Smooth muscle cell (in vitro differentiated cells): Measurements from ENCODE around the gene MED10. TPM values are rescaled to one million over a fixed set of nuclear protein-coding genes. Genes with fewer than 3 reads are reported as not detected.

Experiments used
- DNase-seq: peaks from one replicate; lab custom pipeline; 2025; ENCODE audit not compliant: unreplicated experiment; lab: John Stamatoyannopoulos, UW
- H2AFZ ChIP-seq: fragments of 200-600 bp; sonication (generic); 2 replicates; pipeline ENCODE4 v1.6.0; 2016; ENCODE audit warnings: antibody characterized with exemption, low read depth, mild to moderate bottlenecking
- H3F3A ChIP-seq: fragments of 200-600 bp; sonication (generic); 2 replicates; pipeline ENCODE4 v1.6.0; 2017; ENCODE audit warnings: antibody characterized with exemption, low read depth
- H3K27ac ChIP-seq: fragments of 200-600 bp; sonication (generic); 2 replicates; pipeline ENCODE4 v1.5.1; 2016; ENCODE audit warnings: low read depth, mild to moderate bottlenecking
- H3K27me3 ChIP-seq: fragments of 200-600 bp; sonication (generic); 2 replicates; pipeline ENCODE4 v1.6.1; 2016; ENCODE audit warnings: low read depth, mild to moderate bottlenecking
- H3K36me3 ChIP-seq: fragments of 200-600 bp; sonication (generic); 2 replicates; pipeline ENCODE4 v1.5.1; 2016; ENCODE audit warnings: low read depth
- H3K4me1 ChIP-seq: fragments of 200-600 bp; sonication (generic); 2 replicates; pipeline ENCODE4 v1.5.1; 2016; ENCODE audit warnings: low read depth
- H3K4me2 ChIP-seq: fragments of 200-600 bp; sonication (generic); 2 replicates; pipeline ENCODE4 v1.6.0; 2016; ENCODE audit warnings: mild to moderate bottlenecking
- H3K4me3 ChIP-seq: fragments of 200-600 bp; sonication (generic); 2 replicates; pipeline ENCODE4 v1.5.1; 2016; ENCODE audit warnings: mild to moderate bottlenecking
- H3K79me2 ChIP-seq: fragments of 200-600 bp; sonication (generic); 2 replicates; pipeline ENCODE4 v1.6.0; 2016; ENCODE audit warnings: low read depth, mild to moderate bottlenecking
- H3K9ac ChIP-seq: fragments of 200-600 bp; sonication (generic); 2 replicates; pipeline ENCODE4 v1.6.0; 2016; ENCODE audit warnings: low read depth
- H3K9me3 ChIP-seq: fragments of 200-600 bp; sonication (generic); replicated peaks from 2 replicates; pipeline ENCODE4 v1.5.1; 2016; ENCODE audit warnings: low read depth
- H4K20me1 ChIP-seq: fragments of 200-600 bp; sonication (generic); 2 replicates; pipeline ENCODE4 v1.6.0; 2016; ENCODE audit warnings: low read depth
- WGBS: methylation state at CpG from one replicate; pipeline ENCODE4 v1.1.7; 2016; ENCODE audit warnings: low lambda C conversion rate; 5-methylcytosine and 5-hydroxymethylcytosine counted together
- polyA plus RNA-seq: library from polyadenylated mRNA; unstranded; fragments of >200 nt; fragmentation: Nextera tagmentation; extraction: Ambion mirVana; gene quantifications from 2 replicates; pipeline ENCODE4 v1.2.1, GENCODE V29; 2016
- total RNA-seq: library from RNA; depleted of rRNA; stranded (reverse); fragments of >200 nt; gene quantifications from 2 replicates; pipeline ENCODE4 v1.2.3, GENCODE V29; 2014
- TF ChIP-seq, protein P1 (sequence below): fragments of 200-600 bp; sonication (generic); IDR thresholded peaks from 2 replicates; pipeline ENCODE4 v1.5.1; 2017; ENCODE audit warnings: borderline replicate concordance, mild to moderate bottlenecking, antibody characterized with exemption; ENCODE audit not compliant: insufficient read depth, poor library complexity, severe bottlenecking

Gene MED10
- total and polyA plus RNA-seq, 2 experiments from 2014 or later = 23.0 to 96.2 TPM

DNA sequence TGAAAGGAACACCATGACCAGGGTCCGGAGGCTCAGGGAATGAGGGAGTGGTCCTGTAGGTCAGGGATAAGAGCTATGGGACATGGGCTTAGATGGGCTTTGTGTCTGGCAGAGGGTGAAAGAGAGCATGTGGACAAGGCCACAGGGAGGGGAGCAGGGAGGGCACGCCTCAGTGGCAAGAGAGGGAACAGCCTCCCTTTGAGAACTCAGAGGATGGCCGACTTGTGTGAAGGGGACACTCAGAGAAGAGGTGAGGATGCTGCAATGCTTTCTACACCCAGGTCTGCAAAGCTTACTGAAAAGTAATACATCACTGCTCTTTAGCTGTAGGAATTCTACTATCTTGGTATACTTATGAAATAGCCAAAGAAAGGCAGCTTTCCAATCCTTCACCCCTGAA, 23.5 kb downstream of the MED10 start:
- H3K27ac ChIP-seq = no peak overlapping the region
- DNase-seq = no peak
- no peak overlapping the region for H3K9ac ChIP-seq
- H3K27me3 ChIP-seq = no peaks in the 10 kb centered on the region
- no peaks in the 10 kb centered on the region for H4K20me1 ChIP-seq
- H3K36me3 ChIP-seq = no peaks in the 10 kb centered on the region
- H3F3A ChIP-seq = no peaks in the 10 kb centered on the region
- no peak overlapping the region for H3K4me2 ChIP-seq
- no peak overlapping the region for H3K4me3 ChIP-seq
- H2AFZ ChIP-seq = no peak overlapping the region
- H3K9me3 ChIP-seq = no peaks in the 10 kb centered on the region
- no peaks in the 10 kb centered on the region for H3K4me1 ChIP-seq
- TF ChIP-seq, protein P1, sequence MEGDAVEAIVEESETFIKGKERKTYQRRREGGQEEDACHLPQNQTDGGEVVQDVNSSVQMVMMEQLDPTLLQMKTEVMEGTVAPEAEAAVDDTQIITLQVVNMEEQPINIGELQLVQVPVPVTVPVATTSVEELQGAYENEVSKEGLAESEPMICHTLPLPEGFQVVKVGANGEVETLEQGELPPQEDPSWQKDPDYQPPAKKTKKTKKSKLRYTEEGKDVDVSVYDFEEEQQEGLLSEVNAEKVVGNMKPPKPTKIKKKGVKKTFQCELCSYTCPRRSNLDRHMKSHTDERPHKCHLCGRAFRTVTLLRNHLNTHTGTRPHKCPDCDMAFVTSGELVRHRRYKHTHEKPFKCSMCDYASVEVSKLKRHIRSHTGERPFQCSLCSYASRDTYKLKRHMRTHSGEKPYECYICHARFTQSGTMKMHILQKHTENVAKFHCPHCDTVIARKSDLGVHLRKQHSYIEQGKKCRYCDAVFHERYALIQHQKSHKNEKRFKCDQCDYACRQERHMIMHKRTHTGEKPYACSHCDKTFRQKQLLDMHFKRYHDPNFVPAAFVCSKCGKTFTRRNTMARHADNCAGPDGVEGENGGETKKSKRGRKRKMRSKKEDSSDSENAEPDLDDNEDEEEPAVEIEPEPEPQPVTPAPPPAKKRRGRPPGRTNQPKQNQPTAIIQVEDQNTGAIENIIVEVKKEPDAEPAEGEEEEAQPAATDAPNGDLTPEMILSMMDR = no peak
- no peaks in the 10 kb centered on the region for H3K79me2 ChIP-seq
- WGBS = 86% methylated on average over 3 of the region's 3 CpGs

DNA sequence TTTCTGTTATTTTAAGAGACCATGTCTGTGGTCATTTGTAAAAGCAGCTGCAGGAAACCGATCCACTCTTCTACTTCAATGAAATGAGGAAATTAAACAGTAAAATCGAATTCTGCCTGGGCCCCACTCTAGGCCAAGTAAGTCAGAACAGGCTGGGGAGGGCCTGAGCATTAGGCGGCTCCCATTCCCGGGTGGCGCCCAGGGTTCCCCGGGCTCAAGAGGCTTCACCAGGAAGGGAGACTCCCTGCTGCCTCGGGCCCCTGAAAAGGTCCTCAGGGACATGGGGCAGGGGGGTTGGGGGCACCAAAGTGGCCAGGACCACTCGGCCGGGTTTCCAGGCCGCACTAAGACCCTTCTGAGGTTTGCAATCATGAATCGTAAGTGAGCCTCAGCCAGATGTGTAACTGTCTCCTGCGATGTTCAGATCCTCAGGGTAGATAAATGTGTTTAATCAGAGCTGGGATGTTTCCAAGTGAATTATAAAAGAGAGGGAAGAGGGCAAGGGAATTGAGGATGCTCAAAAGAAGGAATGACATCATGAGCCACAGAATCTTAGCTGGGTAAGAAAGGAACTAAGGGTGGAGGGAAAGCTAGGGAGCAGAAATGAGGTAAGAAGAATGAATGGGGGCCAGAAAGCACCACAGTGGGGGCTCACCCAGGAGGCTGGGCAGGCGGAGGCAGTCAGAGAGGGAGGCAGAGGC, 24.6 kb downstream of the MED10 start:
- Histone ChIP-seq H3K4me1 (no peaks in the 10 kb centered on the region), H3K4me3 (no peak overlapping the region), H3K4me2 (no peak overlapping the region), H2AFZ (no peak overlapping the region), H3K9ac (no peak overlapping the region), H3K36me3 (no peaks in the 10 kb centered on the region), H4K20me1 (no peaks in the 10 kb centered on the region), H3K9me3 (no peaks in the 10 kb centered on the region), H3K79me2 (no peaks in the 10 kb centered on the region), H3K27me3 (no peaks in the 10 kb centered on the region), H3K27ac (no peak overlapping the region), H3F3A (no peaks in the 10 kb centered on the region)
- no peak for DNase-seq
- WGBS = 91% methylated on average over 13 of the region's 13 CpGs
- TF ChIP-seq, protein P1 = no peak

DNA sequence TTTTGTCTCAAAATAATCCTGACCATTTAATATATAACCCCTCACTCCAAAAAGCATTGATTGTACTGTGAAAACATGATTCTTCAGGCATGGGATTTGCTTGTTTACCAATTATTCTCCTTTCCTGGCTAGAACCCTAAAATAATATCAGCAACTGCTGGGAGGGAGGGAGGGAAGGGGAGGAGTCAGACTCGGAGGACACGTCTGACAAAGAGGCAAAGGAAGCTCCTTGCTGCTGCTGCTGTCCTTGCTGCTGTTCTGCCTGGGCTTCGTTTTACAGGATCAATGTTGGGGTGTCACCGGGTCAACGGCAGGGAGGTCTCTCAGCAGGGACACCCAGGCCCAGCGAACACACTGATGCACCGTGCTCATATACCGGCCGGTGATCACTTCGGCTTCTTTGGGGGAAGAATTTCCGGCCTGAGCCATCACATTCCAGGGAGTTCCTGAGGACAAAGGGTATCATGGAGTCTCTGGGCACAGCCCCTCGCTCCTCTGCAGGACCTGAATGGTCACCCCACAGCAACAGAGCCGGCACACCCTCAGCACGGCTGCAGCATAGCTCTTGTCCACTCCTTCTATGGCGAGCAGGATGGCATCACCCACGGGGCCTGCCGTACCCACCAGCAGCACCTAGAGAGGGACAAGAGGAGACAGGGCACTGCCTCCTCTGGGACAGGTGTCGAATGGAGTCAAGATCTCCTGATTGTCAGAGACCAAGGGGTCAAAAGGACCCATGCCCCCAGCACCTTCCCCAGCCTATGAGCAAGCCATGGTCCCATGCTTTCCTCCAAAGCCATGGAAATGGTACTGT, 27.9 kb downstream of the MED10 start:
- 84% methylated on average over 18 of the region's 18 CpGs for WGBS
- Histone ChIP-seq H3K36me3 (no peaks in the 10 kb centered on the region), H3K27ac (no peak overlapping the region), H3K9ac (no peak overlapping the region), H3K79me2 (no peaks in the 10 kb centered on the region), H3K4me1 (no peaks in the 10 kb centered on the region), H3K4me2 (no peak overlapping the region), H3F3A (no peaks in the 10 kb centered on the region), H3K9me3 (no peaks in the 10 kb centered on the region), H4K20me1 (no peaks in the 10 kb centered on the region), H3K27me3 (no peaks in the 10 kb centered on the region), H3K4me3 (no peak overlapping the region), H2AFZ (no peak overlapping the region)
- TF ChIP-seq, protein P1 = no peak
- no peak for DNase-seq
